HG03520 (cell line): Measurements from ENCODE around the gene LENG8.
"Not testable (repeated sequence)": the region's sequence is repeated elsewhere in the genome, so short reads cannot be mapped to it uniquely, and the experiment has no call there.

Source experiments
- ATAC-seq: cut with Tn5 transposase; IDR thresholded peaks from one replicate; pipeline ENCODE4 v1.9.1; 2021; ENCODE audit warnings: mild to moderate bottlenecking, moderate library complexity; ENCODE audit not compliant: unreplicated experiment

LENG8 gene

DNA sequence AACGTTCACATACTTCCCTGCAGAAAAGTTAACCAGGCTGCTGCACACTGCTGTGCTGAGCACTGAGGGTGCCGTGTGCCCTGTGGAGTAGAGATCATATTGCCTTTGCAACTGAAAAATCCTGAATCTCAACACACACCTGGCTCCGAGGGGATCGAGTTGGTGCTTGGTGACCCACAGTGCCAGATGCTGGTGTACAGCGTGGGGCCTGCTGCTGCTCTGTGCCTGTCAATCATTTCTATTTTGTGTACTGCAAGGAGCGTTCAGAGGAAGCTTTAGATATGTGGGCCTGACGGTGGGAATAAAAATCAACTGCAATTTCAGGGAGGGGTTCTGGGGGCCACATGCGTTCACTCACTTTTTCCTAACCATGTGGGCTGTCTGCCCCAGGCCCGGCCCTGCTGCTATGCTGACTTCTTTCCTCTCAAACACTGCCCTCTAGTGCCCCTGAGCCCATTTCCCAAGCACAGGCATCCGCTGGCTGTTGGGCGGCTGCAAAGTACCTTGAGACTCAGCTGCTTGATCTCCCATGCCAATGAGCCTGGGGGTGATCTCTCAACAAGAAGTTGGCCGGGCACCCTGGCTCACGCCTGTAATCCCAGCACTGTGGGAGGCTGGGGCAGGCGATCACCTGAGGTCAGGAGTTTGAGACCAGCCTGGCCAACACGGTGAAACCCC, 9.7 kb upstream of the LENG8 start:
- no peak for ATAC-seq

DNA sequence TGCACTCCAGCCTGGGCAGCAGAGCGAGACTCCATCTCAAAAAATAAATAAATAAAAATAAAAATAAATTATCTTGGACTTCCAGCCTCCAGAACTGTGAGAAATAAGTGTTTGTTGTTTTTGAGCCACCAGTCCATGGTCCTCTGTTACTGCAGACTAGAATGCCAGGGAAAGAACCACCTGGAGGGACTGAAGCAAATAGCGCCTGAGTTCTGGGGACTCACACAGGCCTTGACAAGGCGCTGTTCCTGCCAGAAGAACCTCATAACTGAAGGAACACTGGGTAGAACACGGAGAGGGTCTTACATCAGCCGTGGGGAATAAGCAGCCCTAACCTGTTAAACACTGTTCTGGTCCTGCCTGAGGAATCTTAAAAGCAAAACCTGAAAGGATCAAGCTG, 8.4 kb upstream of the LENG8 start:
- ATAC-seq: no peak

- no peak for ATAC-seq
Measured at GRCh38 chr19:54444737-54445136, 4.3 kb upstream of the LENG8 start.

- ATAC-seq: not testable (repeated sequence)
Measured at GRCh38 chr19:54446349-54446748, 2.6 kb upstream of the LENG8 start.

DNA sequence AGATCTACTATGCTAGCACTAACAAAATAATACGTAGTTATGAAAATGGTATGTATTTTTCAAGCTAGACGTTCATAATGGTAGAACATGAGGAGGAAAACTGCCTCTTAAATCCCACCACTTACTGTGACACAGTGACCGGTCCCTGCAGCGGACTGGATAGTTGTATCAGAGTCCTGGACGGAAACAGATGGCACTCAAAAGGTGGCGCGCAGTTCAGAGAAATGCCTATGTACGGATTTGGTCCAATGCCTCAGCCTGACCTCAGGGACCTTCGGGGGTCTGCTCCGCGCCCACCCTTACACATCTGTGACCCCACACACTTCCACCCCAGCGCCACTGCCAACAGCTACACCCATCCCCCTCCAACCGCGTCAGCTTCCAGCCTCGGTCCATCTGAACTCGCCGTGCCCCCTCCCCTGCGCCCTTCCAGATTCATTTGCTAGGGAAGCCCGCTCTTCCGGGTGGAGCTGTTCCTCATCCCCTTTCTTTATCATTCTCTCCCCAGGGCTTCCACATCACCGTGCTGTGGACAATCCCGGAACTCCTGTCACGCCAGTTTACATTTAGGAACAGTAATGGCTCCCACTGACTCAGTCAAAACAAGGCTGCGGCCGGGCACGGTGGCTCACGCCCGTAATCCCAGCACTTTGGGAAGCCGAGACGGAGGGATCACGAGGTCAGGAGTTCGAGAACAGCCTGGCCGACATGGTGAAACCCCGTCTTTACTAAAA, 792 bp upstream of the LENG8 start:
- no peak for ATAC-seq

DNA sequence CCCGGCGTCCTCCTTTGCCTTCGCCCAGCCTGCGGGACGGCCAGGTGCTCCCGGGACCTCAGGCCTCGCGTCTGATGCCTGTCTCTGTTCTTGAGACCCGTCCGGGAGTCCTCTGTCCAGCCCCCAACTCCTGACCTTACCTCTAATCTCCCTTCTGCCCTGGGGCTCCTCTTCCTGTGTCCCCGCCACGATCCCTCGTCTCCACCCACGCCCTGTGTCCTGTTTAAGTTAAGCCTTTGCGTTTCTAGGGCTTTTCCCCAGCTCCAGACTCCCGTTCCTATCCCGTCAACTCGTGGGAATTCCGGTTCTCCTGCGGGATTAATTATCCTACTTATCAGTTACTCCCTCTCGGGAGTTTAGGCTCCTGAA, 686 bp downstream of the LENG8 start:
- no peak for ATAC-seq

DNA sequence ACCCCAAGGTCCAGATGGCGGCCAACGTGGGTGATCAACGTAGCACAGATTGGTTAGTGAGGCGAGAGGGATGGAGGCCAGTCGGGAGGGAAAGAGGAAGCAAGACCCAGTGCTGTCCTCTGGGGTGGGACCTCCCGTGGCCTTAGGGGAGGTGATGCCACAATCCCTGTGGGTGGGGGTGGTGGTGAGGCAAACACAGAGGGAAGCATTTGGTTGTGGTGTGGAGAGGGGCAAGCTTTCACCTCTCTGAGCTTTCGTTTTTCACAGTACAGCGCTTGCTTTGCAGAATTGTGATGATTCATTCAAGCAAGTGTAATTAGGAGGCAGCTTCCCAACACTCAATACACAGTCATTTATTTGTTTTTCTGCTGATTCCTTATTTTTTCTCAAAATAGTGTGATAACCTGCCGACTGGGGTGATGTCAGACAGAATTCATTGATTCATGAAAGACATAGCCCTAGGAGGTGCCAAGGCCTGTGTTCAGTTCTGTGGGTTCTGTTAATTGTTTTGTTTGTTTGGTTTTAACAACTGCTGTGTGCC, 2.4 kb downstream of the LENG8 start:
- ATAC-seq: no peak

GRCh38 chr19:54451997-54452396, 3.0 kb downstream of the LENG8 start:
- no peak for ATAC-seq

- ATAC-seq: no peak
Measured at GRCh38 chr19:54452626-54453025, 3.6 kb downstream of the LENG8 start.

DNA sequence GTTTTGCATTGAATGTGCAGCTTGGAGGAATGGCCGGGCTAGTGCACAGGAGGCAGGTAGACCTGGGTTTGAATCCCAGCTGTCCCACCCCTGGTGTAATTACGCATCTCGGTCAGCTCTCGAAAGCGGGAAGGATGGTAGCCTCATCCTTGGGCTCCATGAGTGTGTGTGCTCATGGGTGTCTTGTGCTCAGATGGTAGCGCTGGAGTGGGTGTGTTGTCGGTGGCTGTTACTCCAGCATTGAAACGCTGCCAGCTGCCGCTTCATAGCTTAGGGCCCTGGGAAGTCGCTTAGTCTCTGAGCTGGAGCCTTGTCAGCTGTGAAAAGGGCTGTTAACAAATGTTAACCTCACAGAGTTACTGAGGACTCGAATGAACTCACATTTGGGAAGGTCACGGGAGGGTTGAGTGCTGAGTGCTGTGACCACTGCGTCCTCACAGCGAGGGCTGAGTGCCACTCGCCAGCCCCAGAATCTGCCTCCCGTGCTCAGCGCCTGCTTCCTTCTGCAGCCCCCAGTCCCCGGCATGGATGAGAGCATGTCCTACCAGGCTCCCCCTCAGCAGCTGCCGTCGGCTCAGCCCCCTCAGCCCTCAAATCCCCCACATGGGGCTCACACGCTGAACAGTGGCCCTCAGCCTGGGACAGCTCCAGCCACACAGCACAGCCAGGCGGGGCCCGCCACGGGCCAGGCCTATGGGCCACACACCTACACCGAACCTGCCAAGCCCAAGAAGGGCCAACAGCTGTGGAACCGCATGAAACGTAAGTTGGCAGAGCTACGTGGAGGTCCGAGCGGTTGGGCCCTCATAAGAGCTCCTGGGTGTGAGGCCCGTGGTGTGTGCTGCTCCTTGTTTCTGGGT, 5.2 kb downstream of the LENG8 start:
- no peak for ATAC-seq

- no peak for ATAC-seq
Measured at GRCh38 chr19:54454781-54455675, 6.0 kb downstream of the LENG8 start.

DNA sequence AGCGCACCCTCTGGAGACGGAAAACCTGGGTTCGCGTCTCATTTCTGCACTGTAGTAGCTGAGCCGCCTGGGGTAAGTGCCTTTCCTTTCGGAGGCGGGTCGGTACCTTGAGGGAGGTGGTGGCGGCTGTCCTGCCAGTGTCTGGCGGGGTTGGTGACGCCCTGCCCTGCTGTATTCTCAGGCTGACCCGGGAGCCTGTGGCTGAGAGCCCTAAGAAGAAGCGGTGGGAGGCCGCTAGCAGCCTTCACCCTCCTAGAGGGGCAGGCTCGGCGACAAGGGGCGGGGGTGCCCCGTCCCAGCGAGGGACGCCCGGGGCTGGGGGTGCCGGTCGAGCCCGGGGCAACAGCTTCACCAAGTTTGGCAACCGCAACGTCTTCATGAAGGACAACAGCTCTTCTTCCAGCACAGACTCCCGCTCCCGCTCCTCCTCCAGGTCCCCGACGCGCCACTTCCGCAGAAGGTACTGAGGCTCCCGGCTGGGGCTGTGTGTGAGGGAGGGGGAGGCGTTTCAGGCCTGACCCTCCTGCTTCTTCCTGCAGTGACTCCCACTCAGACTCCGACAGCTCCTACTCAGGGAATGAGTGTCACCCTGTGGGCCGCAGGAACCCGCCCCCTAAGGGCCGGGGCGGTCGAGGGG, 6.9 kb downstream of the LENG8 start:
- no peak for ATAC-seq

GRCh38 chr19:54456423-54457373, 7.7 kb downstream of the LENG8 start:
- no peak for ATAC-seq

GRCh38 chr19:54457773-54458647, 9.0 kb downstream of the LENG8 start:
- ATAC-seq: no peak

GRCh38 chr19:54458648-54459281, 9.8 kb downstream of the LENG8 start:
- ATAC-seq: no peak

GRCh38 chr19:54459282-54460229, 10.6 kb downstream of the LENG8 start:
- ATAC-seq: no peak
